Endodermal cell (in vitro differentiated cells): ENCODE data around the gene PLEKHA6. TPM values are rescaled to one million over a fixed set of nuclear protein-coding genes. Genes with fewer than 3 reads are reported as not detected.

Source experiments
- DNase-seq: peaks from one replicate; pipeline ENCODE4 v3.0.0-alpha.2; 2017
- H3K27ac ChIP-seq: 2 replicates; pipeline ENCODE4 v1.5.1; 2013; ENCODE audit warnings: mild to moderate bottlenecking, low read depth, low read length, moderate library complexity
- H3K27me3 ChIP-seq: 2 replicates; pipeline ENCODE4 v1.6.1; 2013; ENCODE audit warnings: mild to moderate bottlenecking, low read length, moderate library complexity; ENCODE audit not compliant: insufficient read depth, control insufficient read depth, poor library complexity, severe bottlenecking
- H3K36me3 ChIP-seq: 2 replicates; pipeline ENCODE4 v1.7.0; 2013; ENCODE audit warnings: mild to moderate bottlenecking, low read length, moderate library complexity; ENCODE audit not compliant: control insufficient read depth, insufficient read depth
- H3K4me1 ChIP-seq: one replicate; pipeline ENCODE4 v1.7.0; 2013; ENCODE audit warnings: low read length; ENCODE audit not compliant: control insufficient read depth, insufficient read depth
- H3K4me3 ChIP-seq: 2 replicates; pipeline ENCODE4 v1.5.1; 2013; ENCODE audit warnings: mild to moderate bottlenecking, low read length, moderate library complexity
- H3K9ac ChIP-seq: 2 replicates; pipeline ENCODE4 v1.6.1; 2013; ENCODE audit warnings: mild to moderate bottlenecking, low read length, moderate library complexity; ENCODE audit not compliant: poor library complexity, severe bottlenecking; ENCODE audit errors: extremely low read depth
- H3K9me3 ChIP-seq: 2 replicates; pipeline ENCODE4 v1.6.1; 2013; ENCODE audit warnings: mild to moderate bottlenecking, low read length, moderate library complexity; ENCODE audit not compliant: control insufficient read depth
- H3K27ac Mint-ChIP-seq: 2 replicates; pipeline ENCODE4 v1.8.0; 2020; ENCODE audit warnings: mixed read lengths
- H3K27me3 Mint-ChIP-seq: 2 replicates; pipeline ENCODE4 v1.8.0; 2021; ENCODE audit warnings: mild to moderate bottlenecking, mixed read lengths; ENCODE audit not compliant: insufficient read depth
- H3K36me3 Mint-ChIP-seq: 2 replicates; pipeline ENCODE4 v1.8.0; 2020; ENCODE audit warnings: low read depth, mixed read lengths
- H3K4me1 Mint-ChIP-seq: 2 replicates; pipeline ENCODE4 v1.8.0; 2020; ENCODE audit warnings: mixed read lengths
- H3K4me3 Mint-ChIP-seq: 2 replicates; pipeline ENCODE4 v1.8.0; 2020; ENCODE audit warnings: mild to moderate bottlenecking, moderate library complexity, mixed read lengths
- H3K9me3 Mint-ChIP-seq: 2 replicates; pipeline ENCODE4 v1.8.0; 2020; ENCODE audit warnings: mild to moderate bottlenecking, mixed read lengths
- CTCF ChIP-seq: fragments of 200-600 bp; sonication (generic); conservative IDR thresholded peaks from 2 replicates; pipeline ENCODE4 v1.5.0; 2021; ENCODE audit warnings: antibody characterized with exemption, mild to moderate bottlenecking
- WGBS, 2 experiments: methylation state at CpG; one replicate each; pipeline versions ENCODE4 v1.1.5 to v1.1.7; 2013; ENCODE audit warnings: missing lambda C conversion rate in 2 of 2, mixed read lengths in 1 of 2; ENCODE audit not compliant: insufficient coverage in 1 of 2, insufficient read length in 1 of 2; 5-methylcytosine and 5-hydroxymethylcytosine counted together
- total RNA-seq, 2 donors: library from RNA; stranded (reverse); fragmentation: NEBNext Ultra II Directional in 1 of 2; extraction: Animal tissue kit (Norgen Biotek cat#: 25700) in 1 of 2; gene quantifications; 2 replicates in 1 of 2; 3 replicates in 1 of 2; pipeline ENCODE4 v1.2.1, GENCODE V29; 2021

The PLEKHA6 gene
- total RNA-seq, 2 donors from 2014 or later = 37.0 to 43.3 TPM

GRCh38 chr1:204211046-204211445, 148.7 kb downstream of the PLEKHA6 start:
- Mint-ChIP-seq H3K36me3 (no peaks in the 10 kb centered on the region), H3K9me3 (no peaks in the 10 kb centered on the region), H3K27me3 (no peaks in the 10 kb centered on the region), H3K27ac (no peak overlapping the region), H3K4me3 (no peak overlapping the region), H3K4me1 (no peaks in the 10 kb centered on the region)
- no peak overlapping the region for H3K27ac ChIP-seq
- no peak for TF ChIP-seq CTCF
- DNase-seq = no peak
- H3K4me3 ChIP-seq = no peak overlapping the region
- H3K36me3 ChIP-seq = no peaks in the 10 kb centered on the region
- H3K9me3 ChIP-seq = no peaks in the 10 kb centered on the region
- H3K27me3 ChIP-seq = peaks cover 13% of the 10 kb centered on the region
- no peaks in the 10 kb centered on the region for H3K4me1 ChIP-seq
- H3K9ac ChIP-seq = no peak overlapping the region
- 90 to 93% methylated on average over 7 of the region's 7 CpGs for WGBS, 2 experiments

- H3K27ac ChIP-seq = no peak overlapping the region
- H3K27ac Mint-ChIP-seq = no peak overlapping the region
- H3K4me1 Mint-ChIP-seq = no peaks in the 10 kb centered on the region
- H3K36me3 Mint-ChIP-seq = no peaks in the 10 kb centered on the region
- no peak overlapping the region for H3K4me3 Mint-ChIP-seq
- H3K27me3 Mint-ChIP-seq = peaks cover 11% of the 10 kb centered on the region
- peaks cover 16% of the 10 kb centered on the region for H3K27me3 ChIP-seq
- DNase-seq = peak; percentile 97
- peak; percentile 98 for TF ChIP-seq CTCF
- no peak overlapping the region for H3K9ac ChIP-seq
- no peaks in the 10 kb centered on the region for H3K9me3 ChIP-seq
- no peak overlapping the region for H3K4me3 ChIP-seq
- no peaks in the 10 kb centered on the region for H3K36me3 ChIP-seq
- no peaks in the 10 kb centered on the region for H3K9me3 Mint-ChIP-seq
- H3K4me1 ChIP-seq = no peaks in the 10 kb centered on the region
- 18 to 54% methylated on average over 4 to 13 of the region's 13 CpGs for WGBS, 2 experiments
Measured at GRCh38 chr1:204207136-204207616, 152.6 kb downstream of the PLEKHA6 start.

GRCh38 chr1:204206121-204206520, 153.6 kb downstream of the PLEKHA6 start:
- no peak overlapping the region for H3K27ac Mint-ChIP-seq
- H3K36me3 ChIP-seq = no peaks in the 10 kb centered on the region
- H3K27me3 Mint-ChIP-seq = peaks cover 11% of the 10 kb centered on the region
- peaks cover under 1% of the 10 kb centered on the region for H3K4me1 Mint-ChIP-seq
- H3K4me3 Mint-ChIP-seq = no peak overlapping the region
- H3K27me3 ChIP-seq = peaks cover 16% of the 10 kb centered on the region
- WGBS, 2 experiments = 83 to 90% methylated on average over 1 to 2 of the region's 2 CpGs
- H3K4me3 ChIP-seq = no peak overlapping the region
- no peak overlapping the region for H3K9ac ChIP-seq
- no peaks in the 10 kb centered on the region for H3K4me1 ChIP-seq
- H3K9me3 ChIP-seq = no peaks in the 10 kb centered on the region
- H3K9me3 Mint-ChIP-seq = no peaks in the 10 kb centered on the region
- peak; percentile 37 for TF ChIP-seq CTCF
- H3K36me3 Mint-ChIP-seq = no peaks in the 10 kb centered on the region
- H3K27ac ChIP-seq = no peak overlapping the region
- peak; percentile 31 for DNase-seq
